Activated naive CD4-positive, alpha-beta T cell treated with anti-CD3 and anti-CD28 coated beads, Interleukin-2, amount 10 ng/mL, durations not matched to agents 7 days and 5 days (primary cell): ENCODE measurements around the gene RAB6B.
"Not testable (repeated sequence)": the region's sequence is repeated elsewhere in the genome, so short reads cannot be mapped to it uniquely, and the experiment has no call there.

Experiments used
- CTCF ChIA-PET: fragments of 350-600 bp; sonication (Branson Sonifier 250); formaldehyde crosslinking; loops from one replicate; lab custom pipeline; 2021; ENCODE audit warnings: antibody characterized with exemption; lab: Charles Lee
- DNase-seq: peaks from one replicate; pipeline ENCODE4 v3.0.0-alpha.2; 2020
- H3K27ac Mint-ChIP-seq: one replicate; pipeline ENCODE4 v1.8.0; 2021; ENCODE audit warnings: mild to moderate bottlenecking, moderate library complexity, mixed read lengths
- H3K27me3 Mint-ChIP-seq: one replicate; pipeline ENCODE4 v1.8.0; 2021; ENCODE audit warnings: mild to moderate bottlenecking, mixed read lengths
- H3K36me3 Mint-ChIP-seq: one replicate; pipeline ENCODE4 v1.8.0; 2021; ENCODE audit warnings: mixed read lengths
- H3K4me1 Mint-ChIP-seq: one replicate; pipeline ENCODE4 v1.8.0; 2021; ENCODE audit warnings: mixed read lengths
- H3K4me3 Mint-ChIP-seq: one replicate; pipeline ENCODE4 v1.8.0; 2021; ENCODE audit warnings: mild to moderate bottlenecking, moderate library complexity, mixed read lengths
- H3K9me3 Mint-ChIP-seq: one replicate; pipeline ENCODE4 v1.8.0; 2021; ENCODE audit warnings: mixed read lengths

The RAB6B gene

GRCh38 chr3:133805702-133806475, 89.8 kb downstream of the RAB6B start, which contains the start of gene SRPRB:
SRPRB (plus strand) TSS chr3:133805815; CDS start chr3:133805849, 34 bp downstream.
- CTCF ChIA-PET = interaction anchor here (0.9 kb wide), 1 partner anchor 27 kb away, joined by 3 read pairs; no protein-coding TSS in a partner anchor
- Mint-ChIP-seq H3K36me3 (peaks cover 25% of the 10 kb centered on the region), H3K27me3 (peaks cover 11% of the 10 kb centered on the region), H3K4me3 (peak within 1 kb of the TSS; percentile 95), H3K4me1 (peaks cover 32% of the 10 kb centered on the region), H3K27ac (peak within 1 kb of the TSS; percentile 91), H3K9me3 (no peaks in the 10 kb centered on the region)
- peak; percentile 97 for DNase-seq

- peaks cover 16% of the 10 kb centered on the region for H3K27me3 Mint-ChIP-seq
- no peak for DNase-seq
- CTCF ChIA-PET = no interaction called here
- H3K36me3 Mint-ChIP-seq = peaks cover 24% of the 10 kb centered on the region
- H3K4me3 Mint-ChIP-seq = peak overlapping the region; percentile 95
- peaks cover 32% of the 10 kb centered on the region for H3K4me1 Mint-ChIP-seq
- no peaks in the 10 kb centered on the region for H3K9me3 Mint-ChIP-seq
- peak overlapping the region; percentile 91 for H3K27ac Mint-ChIP-seq
These were observed 90.3 kb downstream of the RAB6B start for GRCh38 chr3:133805384-133805701.

- Mint-ChIP-seq H3K4me1 (peaks cover 30% of the 10 kb centered on the region), H3K27me3 (peaks cover 20% of the 10 kb centered on the region), H3K4me3 (peak overlapping the region; percentile 95), H3K36me3 (peaks cover 21% of the 10 kb centered on the region), H3K27ac (peak overlapping the region; percentile 91), H3K9me3 (no peaks in the 10 kb centered on the region)
- DNase-seq = no peak
- CTCF ChIA-PET = no interaction called here
These were observed 90.8 kb downstream of the RAB6B start for GRCh38 chr3:133804896-133805295.

- H3K4me1 Mint-ChIP-seq = peaks cover 29% of the 10 kb centered on the region
- H3K4me3 Mint-ChIP-seq = no peak overlapping the region
- no peak overlapping the region for H3K27ac Mint-ChIP-seq
- peaks cover 14% of the 10 kb centered on the region for H3K36me3 Mint-ChIP-seq
- no peak for DNase-seq
- CTCF ChIA-PET = no interaction called here
- H3K9me3 Mint-ChIP-seq = no peaks in the 10 kb centered on the region
- H3K27me3 Mint-ChIP-seq = peaks cover 23% of the 10 kb centered on the region
These were observed 92.2 kb downstream of the RAB6B start for GRCh38 chr3:133803469-133803868.

GRCh38 chr3:133799794-133800585, 95.7 kb downstream of the RAB6B start:
- no peaks in the 10 kb centered on the region for H3K36me3 Mint-ChIP-seq
- no peak for DNase-seq
- peaks cover 2% of the 10 kb centered on the region for H3K4me1 Mint-ChIP-seq
- H3K27ac Mint-ChIP-seq = no peak overlapping the region
- no peaks in the 10 kb centered on the region for H3K9me3 Mint-ChIP-seq
- CTCF ChIA-PET = no interaction called here
- peaks cover 31% of the 10 kb centered on the region for H3K27me3 Mint-ChIP-seq
- no peak overlapping the region for H3K4me3 Mint-ChIP-seq

GRCh38 chr3:133797396-133798105, 98.1 kb downstream of the RAB6B start:
- no peak for DNase-seq
- CTCF ChIA-PET = no interaction called here
- H3K9me3 Mint-ChIP-seq = peaks cover 5% of the 10 kb centered on the region
- peaks cover 31% of the 10 kb centered on the region for H3K27me3 Mint-ChIP-seq
- no peak overlapping the region for H3K27ac Mint-ChIP-seq
- H3K4me1 Mint-ChIP-seq = no peaks in the 10 kb centered on the region
- no peaks in the 10 kb centered on the region for H3K36me3 Mint-ChIP-seq
- no peak overlapping the region for H3K4me3 Mint-ChIP-seq

- Mint-ChIP-seq H3K27me3 (peaks cover 7% of the 10 kb centered on the region), H3K9me3 (peaks cover 8% of the 10 kb centered on the region), H3K27ac (no peak overlapping the region), H3K4me1 (no peaks in the 10 kb centered on the region), H3K4me3 (no peak overlapping the region), H3K36me3 (no peaks in the 10 kb centered on the region)
- CTCF ChIA-PET = no interaction called here
- no peak for DNase-seq
These were observed 103.4 kb downstream of the RAB6B start for GRCh38 chr3:133792171-133792763.

- CTCF ChIA-PET = no interaction called here
These were observed 107.7 kb downstream of the RAB6B start for GRCh38 chr3:133788024-133788423.

GRCh38 chr3:133783762-133784161, 111.9 kb downstream of the RAB6B start:
- Mint-ChIP-seq H3K9me3 (peaks cover 2% of the 10 kb centered on the region), H3K27ac (no peak overlapping the region), H3K4me3 (no peak overlapping the region), H3K4me1 (no peaks in the 10 kb centered on the region), H3K36me3 (no peaks in the 10 kb centered on the region), H3K27me3 (peaks cover 15% of the 10 kb centered on the region)
- CTCF ChIA-PET = no interaction called here
- no peak for DNase-seq

More at GRCh38 chr3:133788024-133788423, 107.7 kb downstream of the RAB6B start:
- H3K27me3 Mint-ChIP-seq = peaks cover 11% of the 10 kb centered on the region
- no peaks in the 10 kb centered on the region for H3K36me3 Mint-ChIP-seq
- no peak for DNase-seq
- H3K4me3 Mint-ChIP-seq = no peak overlapping the region
- no peak overlapping the region for H3K27ac Mint-ChIP-seq
- no peaks in the 10 kb centered on the region for H3K4me1 Mint-ChIP-seq
- H3K9me3 Mint-ChIP-seq = peaks cover 9% of the 10 kb centered on the region

GRCh38 chr3:133782454-133782853, 113.2 kb downstream of the RAB6B start:
- no peaks in the 10 kb centered on the region for H3K4me1 Mint-ChIP-seq
- no peak overlapping the region for H3K27ac Mint-ChIP-seq
- CTCF ChIA-PET = no interaction called here
- H3K9me3 Mint-ChIP-seq = peaks cover 2% of the 10 kb centered on the region
- H3K4me3 Mint-ChIP-seq = no peak overlapping the region
- no peak for DNase-seq
- H3K36me3 Mint-ChIP-seq = no peaks in the 10 kb centered on the region
- H3K27me3 Mint-ChIP-seq = peaks cover 15% of the 10 kb centered on the region

GRCh38 chr3:133781570-133781969, 114.1 kb downstream of the RAB6B start:
- no peaks in the 10 kb centered on the region for H3K4me1 Mint-ChIP-seq
- no peaks in the 10 kb centered on the region for H3K36me3 Mint-ChIP-seq
- H3K4me3 Mint-ChIP-seq = no peak overlapping the region
- peaks cover 2% of the 10 kb centered on the region for H3K9me3 Mint-ChIP-seq
- H3K27ac Mint-ChIP-seq = no peak overlapping the region
- H3K27me3 Mint-ChIP-seq = peaks cover 15% of the 10 kb centered on the region
- DNase-seq = no peak
- CTCF ChIA-PET = interaction anchor here (0.6 to 1.0 kb wide), 2 partner anchors 38 to 256 kb away, joined by 3 read pairs; no protein-coding TSS in a partner anchor

GRCh38 chr3:133780756-133781155, 114.9 kb downstream of the RAB6B start:
- H3K27me3 Mint-ChIP-seq = peaks cover 15% of the 10 kb centered on the region
- not testable (repeated sequence) for H3K36me3 Mint-ChIP-seq, H3K4me1 Mint-ChIP-seq, H3K27ac Mint-ChIP-seq, H3K9me3 Mint-ChIP-seq, H3K4me3 Mint-ChIP-seq, DNase-seq
- CTCF ChIA-PET = interaction anchor here (1.0 kb wide), 1 partner anchor 39 kb away, joined by 3 read pairs; no protein-coding TSS in a partner anchor

GRCh38 chr3:133779626-133780203, 116.0 kb downstream of the RAB6B start:
- no peaks in the 10 kb centered on the region for H3K36me3 Mint-ChIP-seq
- DNase-seq = no peak
- peaks cover 2% of the 10 kb centered on the region for H3K9me3 Mint-ChIP-seq
- no peak overlapping the region for H3K27ac Mint-ChIP-seq
- H3K4me1 Mint-ChIP-seq = no peaks in the 10 kb centered on the region
- CTCF ChIA-PET = no interaction called here
- no peak overlapping the region for H3K4me3 Mint-ChIP-seq
- H3K27me3 Mint-ChIP-seq = peaks cover 21% of the 10 kb centered on the region
